ENCODE data around the gene MKNK1. TPM values are rescaled to one million over a fixed set of nuclear protein-coding genes. Genes with fewer than 3 reads are reported as not detected.

The MKNK1 gene
- total and polyA plus RNA-seq, 2 of the 4 experiments (the other 2 are of a cell fraction): 14.3 to 35.2 TPM

GRCh38 chr1:46575300-46575699, 28.8 kb downstream of the MKNK1 start:
- ChIA-PET CTCF (interaction anchor here (0.8 kb wide), 1 partner anchor 150 kb away, joined by 3 read pairs; no protein-coding TSS in a partner anchor), POLR2A (ENCODE audit: unreplicated experiment) (no interaction called here)
- H3K79me1 ChIP-seq (ENCODE audit: low read depth in 1 of 2, low read length in 2 of 2): peaks cover 0 to under 1% of the 10 kb centered on the region in 2 experiments; a peak in 1 of 4 replicates
- H3K18ac ChIP-seq (ENCODE audit: low read depth, low read length): no peak overlapping the region
- in situ Hi-C loops (cut with MboI; ENCODE audit: low sequenced_read_pairs) (no loop called here), intact Hi-C loops (cut with micrococcal nuclease) (no loop called here), dilution Hi-C loops (cut with HindIII; ENCODE audit: low sequenced_read_pairs, unreplicated experiment) (no loop called here)
- no peak overlapping the region for H3K4ac ChIP-seq (ENCODE audit: low read depth, low read length)
- no peak overlapping the region for H4K8ac ChIP-seq (ENCODE audit: low read depth in 2 of 2, low read length in 2 of 2)
- H3K14ac ChIP-seq (replicated peaks; ENCODE audit: low read depth, low read length): no peak overlapping the region
- H2BK20ac ChIP-seq (ENCODE audit: low read depth, low read length): no peak overlapping the region
- H3K27ac ChIP-seq (ENCODE audit: insufficient read depth, low read length): no peak overlapping the region
- no peak overlapping the region for H3K23ac ChIP-seq (ENCODE audit: low read depth, low read length)
- peaks cover 8% of the 10 kb centered on the region for H3K9me1 ChIP-seq (ENCODE audit: insufficient read depth, low read length)
- H3K27me3 ChIP-seq (ENCODE audit: control insufficient read depth, insufficient read depth, low read length): no peaks in the 10 kb centered on the region
- no peak overlapping the region for H2AK5ac ChIP-seq (ENCODE audit: low read depth, low read length)
- H3K9me3 ChIP-seq (ENCODE audit: control insufficient read depth, insufficient read depth, low read length): no peaks in the 10 kb centered on the region
- BruUV-seq (replicated peaks): no TSS peak
- DNase-seq (no peak), ATAC-seq (ENCODE audit: low read depth) (no peak)
- TF ChIP-seq MAFK (IDR thresholded peaks at IDR 0.05; ENCODE audit: low read depth, low read length) (no peak), CTCF (conservative IDR thresholded peaks at IDR 0.05; ENCODE audit: low read depth, low read length) (no peak), MAZ (IDR thresholded peaks at IDR 0.05; ENCODE audit: borderline replicate concordance, low read depth, low read length) (no peak), NFE2L2 (IDR thresholded peaks at IDR 0.05; ENCODE audit: low read depth, low read length) (no peak), RCOR1 (IDR thresholded peaks at IDR 0.05; ENCODE audit: insufficient replicate concordance, low read length) (no peak), USF2 (IDR thresholded peaks at IDR 0.05; ENCODE audit: low read depth, low read length) (no peak), RFX5 (IDR thresholded peaks at IDR 0.05; ENCODE audit: low read depth, low read length) (no peak)
- H2BK15ac ChIP-seq (ENCODE audit: low read depth, low read length): no peak overlapping the region
- H4K20me1 ChIP-seq (ENCODE audit: insufficient read depth, low read length): no peaks in the 10 kb centered on the region; the same call in 1 of the 2 replicates
- no peak overlapping the region for H2AK9ac ChIP-seq (replicated peaks; ENCODE audit: low read depth, low read length, poor library complexity)
- no peak overlapping the region for H3K56ac ChIP-seq (ENCODE audit: extremely low read depth, insufficient read depth, low read length)
- H4K5ac ChIP-seq (ENCODE audit: low read depth, low read length): no peak overlapping the region
- 78% methylated on average over 5 of the region's 12 CpGs; no CpG with 5 or more reads in 1 of the 2 experiments for WGBS, 2 experiments (ENCODE audit: extremely low coverage in 2 of 2, insufficient read length in 1 of 2)
- H2AFZ ChIP-seq (replicated peaks; ENCODE audit: low read length, poor library complexity): no peak overlapping the region
- no peak overlapping the region for H2BK120ac ChIP-seq (ENCODE audit: low read depth, low read length)
- peaks cover 32% of the 10 kb centered on the region for H3K36me3 ChIP-seq (ENCODE audit: control insufficient read depth, insufficient read depth, low read length)
- no peak overlapping the region for H3K4me3 ChIP-seq (ENCODE audit: insufficient read depth, low read depth, low read length)
- H3K4me1 ChIP-seq (ENCODE audit: control insufficient read depth, insufficient read depth, low read length): no peaks in the 10 kb centered on the region; the same call in 1 of the 2 replicates
- no peak overlapping the region for H3K9ac ChIP-seq (ENCODE audit: low read depth, low read length)
- H3K4me2 ChIP-seq (ENCODE audit: low read depth, low read length): no peak overlapping the region
- H4K91ac ChIP-seq (ENCODE audit: insufficient read depth, low read depth, low read length): no peak overlapping the region
- H2BK5ac ChIP-seq (ENCODE audit: low read depth, low read length, poor library complexity, severe bottlenecking): no peak overlapping the region

All from IMR-90 (cell line).